Gastroesophageal sphincter (tissue), 4 donors: ENCODE results near the gene FAAP100. TPM values are rescaled to one million over a fixed set of nuclear protein-coding genes. Genes with fewer than 3 reads are reported as not detected.
"Not testable (repeated sequence)": the region's sequence is repeated elsewhere in the genome, so short reads cannot be mapped to it uniquely, and the experiment has no call there.

ENCODE experiments used
- ATAC-seq: fragments of 150-250 bp; one replicate; pipeline ENCODE4 v1.9.1; 2016; ENCODE audit warnings: mild to moderate bottlenecking, moderate library complexity
- H3K27ac ChIP-seq, 4 donors: fragments of 200-600 bp; sonication (generic) in 3 of 4; 1 replicate in 3 of 4; 2 replicates in 1 of 4; pipeline ENCODE4 v1.5.1; 2016 to 2019
- H3K27me3 ChIP-seq: fragments of 200-600 bp; sonication (generic); one replicate; pipeline ENCODE4 v1.5.1; 2019
- H3K36me3 ChIP-seq, 2 donors: fragments of 200-600 bp; sonication (generic); one replicate each; pipeline ENCODE4 v1.5.1; 2019; ENCODE audit warnings: control low read depth in 1 of 2
- H3K4me1 ChIP-seq, 3 donors: fragments of 200-600 bp; sonication (generic); 1 replicate in 2 of 3; 2 replicates in 1 of 3; pipeline ENCODE4 v1.5.1; 2016 to 2019; ENCODE audit warnings: control low read depth in 2 of 3
- H3K4me3 ChIP-seq, 2 donors: fragments of 200-600 bp; sonication (generic); one replicate each; pipeline ENCODE4 v1.5.1; 2019; ENCODE audit warnings: mild to moderate bottlenecking in 1 of 2, moderate library complexity in 1 of 2
- H3K9me3 ChIP-seq, 3 donors: fragments of 200-600 bp; sonication (generic); one replicate each; pipeline ENCODE4 v1.5.1; 2017 to 2019; ENCODE audit warnings: control low read depth in 2 of 3
- CTCF ChIP-seq, 4 experiments: fragments of 200-600 bp in 2 of 4; fragments of 450-650 bp in 2 of 4; sonication (generic) in 1 of 4; IDR thresholded peaks; one replicate each; pipeline ENCODE4 v1.5.1; 2017 to 2019; ENCODE audit warnings: antibody characterized with exemption in 4 of 4, mild to moderate bottlenecking in 2 of 4, moderate library complexity in 2 of 4
- EP300 ChIP-seq: sonication (generic); formaldehyde crosslinking; IDR thresholded peaks from one replicate; pipeline ENCODE4 v1.6.1; 2017; ENCODE audit warnings: antibody characterized with exemption, mild to moderate bottlenecking
- POLR2A ChIP-seq, 2 donors: fragments of 450-650 bp; IDR thresholded peaks; one replicate each; pipeline ENCODE4 v1.6.1; 2017; ENCODE audit warnings: antibody characterized with exemption in 2 of 2, mild to moderate bottlenecking in 2 of 2, moderate library complexity in 1 of 2
- POLR2AphosphoS5 ChIP-seq: sonication (generic); formaldehyde crosslinking; IDR thresholded peaks from one replicate; pipeline ENCODE4 v1.6.1; 2017; ENCODE audit warnings: antibody characterized with exemption
- WGBS, 2 donors: methylation state at CpG; one replicate each; pipeline ENCODE4 v1.1.5; 2018; ENCODE audit warnings: low coverage in 1 of 2; 5-methylcytosine and 5-hydroxymethylcytosine counted together
- total RNA-seq, 4 donors: library from RNA; depleted of rRNA; stranded (reverse); fragments of >200 nt; gene quantifications; one replicate each; pipeline ENCODE4 v1.1.0, GENCODE V29; 2016

FAAP100 gene
- total RNA-seq, 4 donors from 2014 or later = 14.6 to 32.1 (median 20.7) TPM

- Histone ChIP-seq H3K4me3 (no peak overlapping the region), H3K4me1 (peaks cover 0 to 18% (median 8%) of the 10 kb centered on the region in 3 donors), H3K27me3 (peaks cover 55% of the 10 kb centered on the region), H3K27ac (no peak overlapping the region), H3K9me3 (no peaks in the 10 kb centered on the region), H3K36me3 (peaks cover 0 to 23% of the 10 kb centered on the region in 2 donors)
- no peak for ATAC-seq
- 56 to 100% methylated on average over 2 to 3 of the region's 5 CpGs for WGBS, 2 donors
- TF ChIP-seq POLR2A (IDR thresholded peaks at IDR 0.05) (no peak), POLR2AphosphoS5 (no peak), CTCF (IDR thresholded peaks at IDR 0.05) (no peak), EP300 (no peak)
These were observed 17.2 kb downstream of the FAAP100 start for GRCh38 chr17:81535007-81535328.

GRCh38 chr17:81534157-81535006 is 17.8 kb downstream of the FAAP100 start:
- TF ChIP-seq POLR2A (IDR thresholded peaks at IDR 0.05) (no peak), CTCF (IDR thresholded peaks at IDR 0.05) (no peak), POLR2AphosphoS5 (no peak), EP300 (no peak)
- Histone ChIP-seq H3K27me3 (peaks cover 57% of the 10 kb centered on the region), H3K4me3 (no peak overlapping the region), H3K4me1 (peaks cover 0 to 18% (median 8%) of the 10 kb centered on the region in 3 donors), H3K9me3 (no peaks in the 10 kb centered on the region), H3K36me3 (peaks cover 0 to 17% of the 10 kb centered on the region in 2 donors), H3K27ac (no peak overlapping the region)
- WGBS, 2 donors = 87% methylated on average over 3 of the region's 6 CpGs; no CpG with 5 or more reads in 1 of the 2 donors
- no peak for ATAC-seq

GRCh38 chr17:81533339-81534141 is 18.6 kb downstream of the FAAP100 start:
- H3K27ac ChIP-seq = no peak overlapping the region
- no peak for TF ChIP-seq POLR2AphosphoS5
- TF ChIP-seq CTCF (IDR thresholded peaks at IDR 0.05) = no peak
- no peak for TF ChIP-seq EP300
- H3K4me1 ChIP-seq = peaks cover 0 to 18% (median 8%) of the 10 kb centered on the region in 3 donors
- H3K27me3 ChIP-seq = peaks cover 66% of the 10 kb centered on the region
- no peak overlapping the region for H3K4me3 ChIP-seq
- H3K36me3 ChIP-seq = peaks cover 0 to 8% of the 10 kb centered on the region in 2 donors
- no peaks in the 10 kb centered on the region for H3K9me3 ChIP-seq
- 52 to 59% methylated on average over 6 of the region's 21 CpGs for WGBS, 2 donors
- no peak for ATAC-seq

- no peak for TF ChIP-seq CTCF (IDR thresholded peaks at IDR 0.05)
- no peak for TF ChIP-seq EP300
- TF ChIP-seq POLR2AphosphoS5 = no peak
- no peak for TF ChIP-seq POLR2A (IDR thresholded peaks at IDR 0.05)
- Histone ChIP-seq H3K9me3 (no peaks in the 10 kb centered on the region), H3K4me1 (peaks cover 0 to 23% (median 8%) of the 10 kb centered on the region in 3 donors), H3K27me3 (peaks cover 69% of the 10 kb centered on the region), H3K36me3 (no peaks in the 10 kb centered on the region), H3K4me3 (no peak overlapping the region), H3K27ac (no peak overlapping the region)
- WGBS, 2 donors = 71 to 91% methylated on average over 2 of the region's 11 CpGs
- ATAC-seq = no peak
These were observed 19.5 kb downstream of the FAAP100 start for GRCh38 chr17:81532490-81533287.

GRCh38 chr17:81531998-81532404 is 20.2 kb downstream of the FAAP100 start:
- ATAC-seq, H3K9me3 ChIP-seq, H3K36me3 ChIP-seq, H3K4me3 ChIP-seq, H3K27ac ChIP-seq: not testable (repeated sequence)
- Histone ChIP-seq H3K27me3 (peaks cover 69% of the 10 kb centered on the region), H3K4me1 (peaks cover 0 to 23% (median 4%) of the 10 kb centered on the region in 3 donors)
- WGBS, 2 donors = 86 to 92% methylated on average over 3 of the region's 3 CpGs

- H3K27ac ChIP-seq, ATAC-seq, H3K4me3 ChIP-seq, H3K9me3 ChIP-seq, H3K36me3 ChIP-seq: not testable (repeated sequence)
- WGBS, 2 donors = 75 to 100% methylated on average over 1 to 6 of the region's 6 CpGs
- Histone ChIP-seq H3K27me3 (peaks cover 69% of the 10 kb centered on the region), H3K4me1 (peaks cover 0 to 13% (median 0%) of the 10 kb centered on the region in 3 donors)
These were observed 21.1 kb downstream of the FAAP100 start for GRCh38 chr17:81531013-81531412.
